Measurements from ENCODE around the gene CMTM8.

The CMTM8 gene

DNA sequence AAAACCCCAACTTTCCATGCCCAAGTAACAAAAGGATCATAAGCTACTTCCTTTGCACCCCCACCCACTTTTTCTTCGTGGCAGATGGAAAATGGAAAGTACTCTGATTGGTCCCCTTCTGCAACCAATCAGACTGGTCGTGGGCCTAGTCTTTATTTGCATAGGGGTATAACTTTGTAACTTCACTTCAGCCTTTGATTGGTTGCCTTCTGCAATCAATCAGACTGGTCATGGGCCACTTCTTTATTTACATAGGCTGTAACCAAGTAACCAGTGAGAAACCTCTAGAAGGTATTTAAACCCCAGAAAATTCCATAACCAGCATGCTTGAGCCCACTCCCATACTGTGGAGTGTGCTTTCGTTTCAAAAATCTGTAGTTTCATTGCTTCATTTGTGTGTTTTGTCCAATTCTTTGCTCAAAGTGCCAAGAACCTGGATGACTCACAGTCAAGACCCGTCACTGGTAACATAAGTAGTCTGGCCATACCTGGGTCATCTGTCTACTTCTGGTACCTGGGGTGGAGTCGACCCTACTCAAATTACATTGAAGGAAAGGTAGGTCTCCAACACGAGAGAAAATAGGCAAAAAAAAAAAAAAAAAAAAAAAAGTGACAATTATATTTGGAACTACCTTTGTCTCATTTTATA lies 41.9 kb downstream of the CMTM8 start:
- no peak overlapping the region for H2BK120ac ChIP-seq (ENCODE audit: insufficient read depth, low read length, poor library complexity)
- no peak overlapping the region for H4K12ac ChIP-seq (ENCODE audit: low read depth, low read length)
- no peaks in the 10 kb centered on the region for H3K36me3 ChIP-seq (ENCODE audit: control insufficient read depth in 1 of 2, insufficient read depth in 2 of 2, low read length in 2 of 2)
- H2BK5ac ChIP-seq (ENCODE audit: low read depth, low read length, poor library complexity) = no peak overlapping the region
- H3K79me1 ChIP-seq (ENCODE audit: low read length) = no peaks in the 10 kb centered on the region
- no peaks in the 10 kb centered on the region for H3K9me3 ChIP-seq (ENCODE audit: insufficient read depth, low read depth, low read length)
- no peak overlapping the region for H3K14ac ChIP-seq (ENCODE audit: low read length)
- no peak overlapping the region for H3K18ac ChIP-seq (ENCODE audit: low read length)
- H4K8ac ChIP-seq (ENCODE audit: low read depth, low read length) = no peak overlapping the region
- H3K23ac ChIP-seq (ENCODE audit: low read length) = no peak overlapping the region
- no peak overlapping the region for H3K4ac ChIP-seq (ENCODE audit: low read depth, low read length)
- DNase-seq = no peak
- H3K27ac ChIP-seq (ENCODE audit: low read depth, low read length) = no peak overlapping the region
- peaks cover 5 to 6% of the 10 kb centered on the region in 2 experiments for H3K4me1 ChIP-seq (ENCODE audit: control insufficient read depth in 1 of 2, insufficient read depth in 2 of 2, low read length in 2 of 2)
- no CpG with 5 or more reads among the region's 6 CpGs for WGBS (ENCODE audit: extremely low coverage, insufficient coverage, insufficient read length)
- H4K91ac ChIP-seq (ENCODE audit: low read depth, low read length) = no peak overlapping the region
- H3K9ac ChIP-seq (ENCODE audit: low read length) = no peak overlapping the region
- no peak overlapping the region for H2AK5ac ChIP-seq (ENCODE audit: low read length)
- H3K4me3 ChIP-seq (ENCODE audit: low read depth, low read length) = no peak overlapping the region
- no peaks in the 10 kb centered on the region for H3K79me2 ChIP-seq (ENCODE audit: control insufficient read depth, insufficient read depth, low read length, poor library complexity)
- H3K27me3 ChIP-seq (ENCODE audit: insufficient read depth, low read length) = no peaks in the 10 kb centered on the region
- no peak overlapping the region for H2BK12ac ChIP-seq (ENCODE audit: low read length)
- no peak overlapping the region for H3K4me2 ChIP-seq (ENCODE audit: low read length)
- no peak overlapping the region for H2AFZ ChIP-seq (ENCODE audit: insufficient read depth, low read length, poor library complexity)

DNA sequence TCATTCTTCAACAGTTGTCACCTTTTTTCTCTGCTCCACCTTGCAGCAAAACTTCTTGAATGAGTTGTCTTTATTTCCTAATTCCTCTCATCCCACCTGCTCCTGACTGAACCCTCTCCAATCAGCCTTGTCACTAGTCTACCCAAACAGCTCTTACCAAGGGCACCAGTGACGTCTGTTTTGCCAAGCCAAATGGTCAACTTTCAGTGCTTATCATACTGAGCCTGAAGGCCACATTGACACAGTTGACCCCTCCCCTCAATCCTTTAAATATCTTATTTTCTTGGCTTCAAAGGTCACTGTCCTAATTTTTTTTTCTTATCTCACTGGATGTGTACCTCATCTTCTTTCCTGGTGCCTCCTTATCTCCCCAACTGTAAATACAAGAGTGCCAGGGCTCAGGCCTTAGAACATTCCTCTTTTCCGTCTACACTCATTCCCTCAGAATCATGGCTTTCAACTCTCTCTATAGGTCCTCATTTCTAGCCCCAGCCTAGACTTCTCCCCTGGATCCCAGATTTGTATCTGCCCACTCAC lies 43.2 kb downstream of the CMTM8 start:
- no peak overlapping the region for H2BK5ac ChIP-seq (ENCODE audit: low read depth, low read length, poor library complexity)
- no peak for DNase-seq
- H2AFZ ChIP-seq (ENCODE audit: insufficient read depth, low read length, poor library complexity) = no peak overlapping the region
- no peak overlapping the region for H3K14ac ChIP-seq (ENCODE audit: low read length)
- no peaks in the 10 kb centered on the region for H3K79me1 ChIP-seq (ENCODE audit: low read length)
- H3K9ac ChIP-seq (ENCODE audit: low read length) = no peak overlapping the region
- no peak overlapping the region for H3K4me2 ChIP-seq (ENCODE audit: low read length)
- no peak overlapping the region for H4K8ac ChIP-seq (ENCODE audit: low read depth, low read length)
- no peak overlapping the region for H3K27ac ChIP-seq (ENCODE audit: low read depth, low read length)
- H3K23ac ChIP-seq (ENCODE audit: low read length) = no peak overlapping the region
- H2AK5ac ChIP-seq (ENCODE audit: low read length) = no peak overlapping the region
- no peak overlapping the region for H2BK120ac ChIP-seq (ENCODE audit: insufficient read depth, low read length, poor library complexity)
- no CpG with 5 or more reads among the region's 2 CpGs for WGBS (ENCODE audit: extremely low coverage, insufficient coverage, insufficient read length)
- no peak overlapping the region for H2BK12ac ChIP-seq (ENCODE audit: low read length)
- H3K36me3 ChIP-seq (ENCODE audit: control insufficient read depth in 1 of 2, insufficient read depth in 2 of 2, low read length in 2 of 2) = no peaks in the 10 kb centered on the region
- no peak overlapping the region for H3K4me3 ChIP-seq (ENCODE audit: low read depth, low read length)
- no peaks in the 10 kb centered on the region for H3K79me2 ChIP-seq (ENCODE audit: control insufficient read depth, insufficient read depth, low read length, poor library complexity)
- H3K27me3 ChIP-seq (ENCODE audit: insufficient read depth, low read length) = no peaks in the 10 kb centered on the region
- H4K91ac ChIP-seq (ENCODE audit: low read depth, low read length) = no peak overlapping the region
- no peak overlapping the region for H4K12ac ChIP-seq (ENCODE audit: low read depth, low read length)
- no peak overlapping the region for H3K18ac ChIP-seq (ENCODE audit: low read length)
- no peaks in the 10 kb centered on the region for H3K9me3 ChIP-seq (ENCODE audit: insufficient read depth, low read depth, low read length)
- H3K4me1 ChIP-seq (ENCODE audit: control insufficient read depth in 1 of 2, insufficient read depth in 2 of 2, low read length in 2 of 2) = peaks cover 0 to 3% of the 10 kb centered on the region in 2 experiments
- H3K4ac ChIP-seq (ENCODE audit: low read depth, low read length) = no peak overlapping the region

DNA sequence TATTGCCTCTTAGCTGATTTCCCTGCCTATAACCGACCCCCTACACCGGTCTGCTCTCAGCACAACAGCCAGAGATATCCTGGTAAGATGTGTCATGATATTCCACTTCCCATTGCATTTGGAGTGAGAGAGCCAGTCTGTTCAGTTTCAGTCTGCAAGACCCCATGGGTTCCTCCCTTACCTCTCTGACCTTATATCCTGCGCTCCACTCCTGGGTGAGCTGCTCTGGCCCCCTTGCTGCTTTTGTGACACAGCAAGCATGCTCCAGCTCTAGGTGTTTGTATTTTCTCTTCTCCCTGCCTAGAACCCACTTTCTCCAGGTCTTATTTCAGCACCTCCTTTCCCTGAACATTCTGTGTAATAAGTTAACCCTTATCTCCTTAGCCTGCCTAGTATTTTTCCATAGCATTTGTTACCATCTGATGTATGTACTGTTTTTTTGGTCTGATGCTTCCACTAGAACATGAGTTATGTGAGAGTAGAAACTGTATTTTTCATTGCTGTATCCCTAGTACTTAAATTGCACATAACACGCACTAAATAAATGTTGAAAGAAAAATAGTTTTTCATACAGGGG lies 44.2 kb downstream of the CMTM8 start:
- Histone ChIP-seq H3K9me3 (ENCODE audit: insufficient read depth, low read depth, low read length) (no peaks in the 10 kb centered on the region), H3K27me3 (ENCODE audit: insufficient read depth, low read length) (no peaks in the 10 kb centered on the region), H3K9ac (ENCODE audit: low read length) (no peak overlapping the region), H3K79me1 (ENCODE audit: low read length) (no peaks in the 10 kb centered on the region), H4K12ac (ENCODE audit: low read depth, low read length) (no peak overlapping the region), H3K23ac (ENCODE audit: low read length) (no peak overlapping the region), H2BK120ac (ENCODE audit: insufficient read depth, low read length, poor library complexity) (no peak overlapping the region), H2AK5ac (ENCODE audit: low read length) (no peak overlapping the region), H3K79me2 (ENCODE audit: control insufficient read depth, insufficient read depth, low read length, poor library complexity) (no peaks in the 10 kb centered on the region), H3K4me3 (ENCODE audit: low read depth, low read length) (no peak overlapping the region), H4K8ac (ENCODE audit: low read depth, low read length) (no peak overlapping the region), H3K27ac (ENCODE audit: low read depth, low read length) (no peak overlapping the region), H4K91ac (ENCODE audit: low read depth, low read length) (no peak overlapping the region), H3K36me3 (ENCODE audit: control insufficient read depth in 1 of 2, insufficient read depth in 2 of 2, low read length in 2 of 2) (no peaks in the 10 kb centered on the region), H3K14ac (ENCODE audit: low read length) (no peak overlapping the region), H2BK12ac (ENCODE audit: low read length) (no peak overlapping the region), H3K4me1 (ENCODE audit: control insufficient read depth in 1 of 2, insufficient read depth in 2 of 2, low read length in 2 of 2) (peaks cover 0 to 3% of the 10 kb centered on the region in 2 experiments), H3K18ac (ENCODE audit: low read length) (no peak overlapping the region), H3K4ac (ENCODE audit: low read depth, low read length) (no peak overlapping the region), H3K4me2 (ENCODE audit: low read length) (no peak overlapping the region), H2BK5ac (ENCODE audit: low read depth, low read length, poor library complexity) (no peak overlapping the region), H2AFZ (ENCODE audit: insufficient read depth, low read length, poor library complexity) (no peak overlapping the region)
- no CpG with 5 or more reads among the region's 4 CpGs for WGBS (ENCODE audit: extremely low coverage, insufficient coverage, insufficient read length)
- no peak for DNase-seq

DNA sequence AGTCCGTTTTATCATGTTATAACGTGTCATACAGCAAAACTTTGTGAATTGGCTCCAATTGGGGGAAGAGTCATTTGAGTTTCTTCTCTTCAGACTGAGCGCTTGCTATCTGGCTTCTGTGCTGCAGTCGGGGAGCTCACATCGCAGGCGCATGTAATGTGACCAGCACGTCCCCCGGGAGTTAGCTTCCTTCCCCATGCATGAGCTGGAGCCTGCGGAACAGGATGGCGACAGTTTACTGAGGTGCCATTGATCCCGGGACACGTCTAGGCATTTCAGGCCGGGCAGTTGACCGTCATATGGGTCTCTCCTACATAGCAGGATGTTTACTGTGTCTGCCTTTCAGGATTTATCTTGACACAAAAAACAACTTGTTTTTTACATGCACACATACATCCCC lies 44.8 kb downstream of the CMTM8 start:
- Histone ChIP-seq H3K36me3 (ENCODE audit: control insufficient read depth in 1 of 2, insufficient read depth in 2 of 2, low read length in 2 of 2) (no peaks in the 10 kb centered on the region), H2AK5ac (ENCODE audit: low read length) (no peak overlapping the region), H3K4me3 (ENCODE audit: low read depth, low read length) (no peak overlapping the region), H3K14ac (ENCODE audit: low read length) (no peak overlapping the region), H4K8ac (ENCODE audit: low read depth, low read length) (no peak overlapping the region), H2BK120ac (ENCODE audit: insufficient read depth, low read length, poor library complexity) (no peak overlapping the region), H3K79me1 (ENCODE audit: low read length) (no peaks in the 10 kb centered on the region), H3K27ac (ENCODE audit: low read depth, low read length) (no peak overlapping the region), H3K9me3 (ENCODE audit: insufficient read depth, low read depth, low read length) (no peaks in the 10 kb centered on the region), H3K23ac (ENCODE audit: low read length) (no peak overlapping the region), H3K79me2 (ENCODE audit: control insufficient read depth, insufficient read depth, low read length, poor library complexity) (no peaks in the 10 kb centered on the region), H3K4me2 (ENCODE audit: low read length) (no peak overlapping the region), H3K4me1 (ENCODE audit: control insufficient read depth in 1 of 2, insufficient read depth in 2 of 2, low read length in 2 of 2) (peaks cover 0 to 3% of the 10 kb centered on the region in 2 experiments), H3K9ac (ENCODE audit: low read length) (no peak overlapping the region), H4K91ac (ENCODE audit: low read depth, low read length) (no peak overlapping the region), H4K12ac (ENCODE audit: low read depth, low read length) (no peak overlapping the region), H3K4ac (ENCODE audit: low read depth, low read length) (no peak overlapping the region), H2AFZ (ENCODE audit: insufficient read depth, low read length, poor library complexity) (no peak overlapping the region), H2BK5ac (ENCODE audit: low read depth, low read length, poor library complexity) (no peak overlapping the region), H2BK12ac (ENCODE audit: low read length) (no peak overlapping the region), H3K27me3 (ENCODE audit: insufficient read depth, low read length) (no peaks in the 10 kb centered on the region), H3K18ac (ENCODE audit: low read length) (no peak overlapping the region)
- no CpG with 5 or more reads among the region's 14 CpGs for WGBS (ENCODE audit: extremely low coverage, insufficient coverage, insufficient read length)
- DNase-seq = no peak

All from trophoblast cell (in vitro differentiated cells and primary cell).